Measurements from ENCODE around the gene PARS2.

The PARS2 gene

GRCh38 chr1:54716299-54717047 lies 47.9 kb downstream of the PARS2 start:
- DNase-seq = no peak

- peak; percentile 79 for DNase-seq
Observed at GRCh38 chr1:54715493-54716298, 48.6 kb downstream of the PARS2 start, which contains the start of gene TTC4. Gene TTC4, plus strand, starts transcription at chr1:54715861. Its CDS starts 48 bp downstream, at chr1:54715909.

GRCh38 chr1:54714881-54715492 lies 49.3 kb downstream of the PARS2 start:
- DNase-seq = no peak

GRCh38 chr1:54711536-54711935 lies 52.8 kb downstream of the PARS2 start:
- DNase-seq = no peak

- no peak for DNase-seq
Observed at GRCh38 chr1:54710841-54711240, 53.5 kb downstream of the PARS2 start.

- DNase-seq = no peak
Observed at GRCh38 chr1:54710434-54710833, 53.9 kb downstream of the PARS2 start.

- DNase-seq = no peak
Observed at GRCh38 chr1:54709547-54710292, 54.6 kb downstream of the PARS2 start.

GRCh38 chr1:54708385-54708784 lies 55.9 kb downstream of the PARS2 start:
- DNase-seq = no peak

All from activated T-cell treated with anti-CD3 and anti-CD28 coated beads for 4 hours (primary cell).